Ascending aorta (tissue), 2 donors: ENCODE data around the gene ST3GAL5. TPM values are rescaled to one million over a fixed set of nuclear protein-coding genes. Genes with fewer than 3 reads are reported as not detected.
"Not testable (repeated sequence)": the region's sequence is repeated elsewhere in the genome, so short reads cannot be mapped to it uniquely, and the experiment has no call there.

ENCODE experiments used
- DNase-seq, 2 donors: peaks; one replicate each; pipeline ENCODE4 v3.0.0-alpha.2; 2019; ENCODE audit warnings: low spot score in 2 of 2
- H3K27ac ChIP-seq, 2 donors: fragments of 200-600 bp; sonication (generic); one replicate each; pipeline ENCODE4 v1.5.1; 2016 to 2017; ENCODE audit warnings: mild to moderate bottlenecking in 1 of 2
- H3K27me3 ChIP-seq: fragments of 200-600 bp; sonication (generic); one replicate; pipeline ENCODE4 v1.5.1; 2017
- H3K36me3 ChIP-seq, 2 donors: fragments of 200-600 bp; sonication (generic); one replicate each; pipeline ENCODE4 v1.5.1; 2016
- H3K4me1 ChIP-seq, 2 donors: fragments of 200-600 bp; sonication (generic); one replicate each; pipeline ENCODE4 v1.5.1; 2016 to 2017; ENCODE audit warnings: mild to moderate bottlenecking in 1 of 2
- H3K4me3 ChIP-seq, 2 donors: fragments of 200-600 bp; sonication (generic); one replicate each; pipeline ENCODE4 v1.5.1; 2016 to 2017; ENCODE audit warnings: mild to moderate bottlenecking in 1 of 2
- H3K9me3 ChIP-seq, 2 donors: fragments of 200-600 bp; sonication (generic); one replicate each; pipeline ENCODE4 v1.5.1; 2016
- intact Hi-C: fragments of 100-400 bp; cut with DNase I; formaldehyde crosslinking; loops from one replicate; pipeline ENCODE4 v1.15.1; 2023
- total RNA-seq: library from RNA; depleted of rRNA; stranded (reverse); fragments of >200 nt; gene quantifications from one replicate; pipeline ENCODE4 v1.1.0, GENCODE V29; 2016
- TF ChIP-seq, protein P1 (sequence below), 3 experiments: fragments of 200-600 bp in 2 of 3; fragments of 450-650 bp in 1 of 3; sonication (generic) in 2 of 3; IDR thresholded peaks; one replicate each; pipeline ENCODE4 v1.5.1; 2016 to 2019; ENCODE audit warnings: antibody characterized with exemption in 3 of 3, mild to moderate bottlenecking in 1 of 3, moderate library complexity in 1 of 3

ST3GAL5 gene
- total RNA-seq, 1 donor from 2014 or later: 21.0 TPM

DNA sequence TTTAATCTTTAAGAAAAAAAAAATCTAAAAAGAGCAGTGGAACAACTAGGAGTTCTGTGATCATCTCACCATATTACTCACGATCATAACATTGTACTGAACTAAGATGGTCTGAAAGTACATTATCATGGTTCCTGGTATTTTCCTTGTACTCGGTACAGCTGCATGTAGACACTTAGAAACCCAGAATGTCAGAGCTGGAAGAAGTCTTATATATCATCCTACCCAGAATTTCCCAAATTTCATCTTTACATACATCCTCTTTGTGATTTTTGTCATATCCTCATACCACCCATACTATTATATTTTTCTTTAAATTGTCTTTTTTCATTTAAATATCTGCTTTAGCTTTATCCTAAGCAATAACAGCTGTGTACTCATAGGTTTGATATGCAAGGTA lies 12.4 kb upstream of the ST3GAL5 start:
- no peaks in the 10 kb centered on the region for H3K27me3 ChIP-seq
- peaks cover 0 to 13% of the 10 kb centered on the region in 2 donors for H3K4me1 ChIP-seq
- TF ChIP-seq, protein P1, sequence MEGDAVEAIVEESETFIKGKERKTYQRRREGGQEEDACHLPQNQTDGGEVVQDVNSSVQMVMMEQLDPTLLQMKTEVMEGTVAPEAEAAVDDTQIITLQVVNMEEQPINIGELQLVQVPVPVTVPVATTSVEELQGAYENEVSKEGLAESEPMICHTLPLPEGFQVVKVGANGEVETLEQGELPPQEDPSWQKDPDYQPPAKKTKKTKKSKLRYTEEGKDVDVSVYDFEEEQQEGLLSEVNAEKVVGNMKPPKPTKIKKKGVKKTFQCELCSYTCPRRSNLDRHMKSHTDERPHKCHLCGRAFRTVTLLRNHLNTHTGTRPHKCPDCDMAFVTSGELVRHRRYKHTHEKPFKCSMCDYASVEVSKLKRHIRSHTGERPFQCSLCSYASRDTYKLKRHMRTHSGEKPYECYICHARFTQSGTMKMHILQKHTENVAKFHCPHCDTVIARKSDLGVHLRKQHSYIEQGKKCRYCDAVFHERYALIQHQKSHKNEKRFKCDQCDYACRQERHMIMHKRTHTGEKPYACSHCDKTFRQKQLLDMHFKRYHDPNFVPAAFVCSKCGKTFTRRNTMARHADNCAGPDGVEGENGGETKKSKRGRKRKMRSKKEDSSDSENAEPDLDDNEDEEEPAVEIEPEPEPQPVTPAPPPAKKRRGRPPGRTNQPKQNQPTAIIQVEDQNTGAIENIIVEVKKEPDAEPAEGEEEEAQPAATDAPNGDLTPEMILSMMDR (IDR thresholded peaks at IDR 0.05): no peak
- H3K27ac ChIP-seq: no peak overlapping the region
- intact Hi-C loops: no loop called here
- H3K36me3 ChIP-seq: no peaks in the 10 kb centered on the region
- no peak for DNase-seq
- no peaks in the 10 kb centered on the region for H3K9me3 ChIP-seq
- H3K4me3 ChIP-seq: no peak overlapping the region

DNA sequence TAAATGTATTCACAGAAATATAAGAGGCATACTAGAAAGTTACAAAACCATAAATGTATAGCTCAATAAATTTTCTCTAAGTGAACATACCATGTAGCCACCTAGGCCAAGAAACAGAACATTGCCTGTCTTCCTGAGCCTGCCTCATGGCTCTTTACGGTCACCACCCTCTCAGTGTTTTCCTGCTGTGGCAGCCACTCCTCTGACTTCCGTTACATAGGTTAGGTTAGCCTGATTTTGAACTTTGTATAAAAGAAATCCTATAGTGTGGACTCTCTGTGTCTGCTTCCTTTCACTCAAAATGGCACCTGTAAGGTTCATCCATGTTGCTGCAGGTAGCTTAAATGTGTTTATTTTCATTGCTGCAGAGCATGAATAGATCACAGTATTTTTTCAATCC lies 11.6 kb upstream of the ST3GAL5 start:
- H3K4me3 ChIP-seq: no peak overlapping the region
- intact Hi-C loops: no loop called here
- no peaks in the 10 kb centered on the region for H3K9me3 ChIP-seq
- H3K27ac ChIP-seq: no peak overlapping the region
- TF ChIP-seq, protein P1 (IDR thresholded peaks at IDR 0.05): no peak
- peaks cover 0 to 8% of the 10 kb centered on the region in 2 donors for H3K4me1 ChIP-seq
- DNase-seq: no peak
- no peaks in the 10 kb centered on the region for H3K27me3 ChIP-seq
- no peaks in the 10 kb centered on the region for H3K36me3 ChIP-seq

DNA sequence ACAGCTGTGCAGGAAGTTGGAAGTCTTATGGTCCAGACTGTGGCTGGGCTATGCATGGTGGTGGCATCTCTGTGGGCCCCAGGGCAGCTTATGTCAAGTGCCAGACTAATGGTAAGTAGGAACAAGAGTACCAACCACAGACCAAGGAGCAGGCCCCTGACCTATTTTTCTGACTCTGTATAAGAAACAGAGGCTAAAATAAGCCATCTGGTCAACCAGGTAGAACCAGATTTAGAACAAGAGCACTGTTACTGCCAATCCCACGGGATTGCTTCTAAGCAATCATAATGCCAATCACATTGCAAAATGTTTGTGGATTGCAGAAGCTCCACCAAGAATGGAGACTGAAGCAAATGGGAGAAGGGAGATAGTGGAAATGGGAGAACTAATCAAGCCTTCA lies 11.1 kb upstream of the ST3GAL5 start:
- intact Hi-C loops: no loop called here
- Histone ChIP-seq H3K36me3 (no peaks in the 10 kb centered on the region), H3K27ac (no peak overlapping the region), H3K4me1 (peaks cover 0 to 3% of the 10 kb centered on the region in 2 donors), H3K9me3 (no peaks in the 10 kb centered on the region), H3K27me3 (no peaks in the 10 kb centered on the region), H3K4me3 (no peak overlapping the region)
- no peak for DNase-seq
- TF ChIP-seq, protein P1 (IDR thresholded peaks at IDR 0.05): no peak

DNA sequence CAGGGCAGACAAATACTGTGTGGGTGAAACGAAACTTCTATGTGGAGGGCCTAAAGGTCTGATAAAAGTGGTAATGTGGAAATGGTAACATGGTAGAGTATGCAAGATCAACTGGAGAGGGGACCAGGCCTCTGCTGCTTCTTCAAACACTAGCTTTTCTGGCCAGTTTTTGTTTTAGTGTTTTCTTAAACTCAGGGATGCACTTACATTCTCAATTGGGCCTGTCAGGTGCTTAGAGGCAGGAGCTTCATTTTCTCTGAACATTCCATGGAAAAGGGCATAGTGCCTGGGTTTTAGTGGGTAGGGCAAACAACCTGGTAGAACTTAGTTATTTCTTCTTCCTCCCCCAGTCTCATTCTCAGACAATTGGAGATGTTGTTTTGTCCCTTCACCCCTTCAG lies 10.5 kb upstream of the ST3GAL5 start:
- Histone ChIP-seq H3K4me1 (no peaks in the 10 kb centered on the region), H3K27me3 (no peaks in the 10 kb centered on the region), H3K4me3 (no peak overlapping the region), H3K27ac (no peak overlapping the region), H3K9me3 (no peaks in the 10 kb centered on the region), H3K36me3 (no peaks in the 10 kb centered on the region)
- no peak for DNase-seq
- TF ChIP-seq, protein P1 (IDR thresholded peaks at IDR 0.05): no peak
- intact Hi-C loops: no loop called here

DNA sequence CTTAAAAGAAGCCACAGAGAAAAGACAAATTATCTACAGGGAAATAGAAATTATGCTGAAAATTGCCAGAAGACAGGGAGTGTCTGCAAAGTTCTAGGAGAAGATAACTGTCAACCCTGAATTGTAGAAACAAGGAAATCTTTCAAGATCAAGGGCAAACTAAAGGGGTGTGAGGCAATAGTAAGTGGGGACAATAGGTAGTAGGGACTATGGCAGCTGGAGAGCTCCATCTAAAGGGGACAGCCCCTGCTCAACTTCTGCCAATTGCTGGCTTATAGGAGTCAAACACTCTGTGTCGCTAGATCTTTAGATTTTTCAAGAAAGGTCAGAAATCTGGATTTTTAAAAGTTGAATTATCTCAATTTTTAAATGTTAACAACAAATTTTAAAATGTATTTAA lies 10.1 kb upstream of the ST3GAL5 start:
- intact Hi-C loops: no loop called here
- H3K27ac ChIP-seq: no peak overlapping the region

DNA sequence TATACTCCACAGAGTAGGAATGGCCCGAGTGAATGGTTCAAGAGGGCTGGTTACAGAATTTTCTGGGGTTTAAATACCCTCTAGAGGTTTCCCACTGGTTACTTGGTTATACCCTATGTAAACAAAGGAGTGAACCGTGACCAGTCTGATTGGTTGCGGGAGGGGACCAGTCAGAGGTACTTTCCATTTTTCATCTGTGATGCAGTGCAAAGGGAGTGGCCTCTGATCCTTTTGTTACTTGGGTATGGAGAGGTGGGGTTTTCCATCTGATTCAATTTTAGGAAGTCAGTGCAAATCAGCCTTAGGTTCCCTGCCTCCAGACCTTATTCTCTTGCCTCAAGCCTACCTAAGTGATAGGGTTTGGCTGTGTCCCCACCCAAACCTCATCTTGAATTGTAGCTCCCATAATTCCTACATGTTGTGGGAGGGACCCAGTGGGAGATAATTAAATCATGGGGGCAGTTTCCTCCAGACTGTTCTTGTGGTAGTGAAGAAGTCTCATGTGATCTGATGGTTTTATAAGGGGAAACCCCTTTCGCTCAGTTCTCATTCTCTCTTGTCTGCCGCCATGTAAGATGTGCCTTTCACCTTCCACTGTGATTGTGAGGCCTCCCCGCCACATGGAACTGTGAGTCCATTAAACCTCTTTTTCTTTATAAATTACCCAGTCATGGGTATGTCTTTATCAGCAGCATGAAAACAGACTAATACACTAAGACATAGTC lies 5.9 kb upstream of the ST3GAL5 start:
- H3K9me3 ChIP-seq, intact Hi-C loops: not testable (repeated sequence)

More for the DNA sequence above, 10.1 kb upstream of the ST3GAL5 start:
- no peak for DNase-seq
- no peaks in the 10 kb centered on the region for H3K27me3 ChIP-seq
- TF ChIP-seq, protein P1 (IDR thresholded peaks at IDR 0.05): no peak
- no peaks in the 10 kb centered on the region for H3K9me3 ChIP-seq
- no peaks in the 10 kb centered on the region for H3K36me3 ChIP-seq
- H3K4me1 ChIP-seq: no peaks in the 10 kb centered on the region
- H3K4me3 ChIP-seq: no peak overlapping the region

More for the DNA sequence above, 5.9 kb upstream of the ST3GAL5 start:
- not testable (repeated sequence) for H3K27ac ChIP-seq, H3K27me3 ChIP-seq, H3K36me3 ChIP-seq, DNase-seq, H3K4me3 ChIP-seq
- H3K4me1 ChIP-seq: peaks cover 0 to 11% of the 10 kb centered on the region in 2 donors
